GM12801 (cell line): ENCODE measurements around the gene KCNA5.

ENCODE experiments used
- CTCF ChIP-seq: IDR thresholded peaks from one replicate; pipeline ENCODE4 v1.5.1; 2011; ENCODE audit warnings: control low read depth; ENCODE audit not compliant: insufficient read length; ENCODE audit errors: extremely low read depth

Gene KCNA5

GRCh38 chr12:5008661-5009060, 35.0 kb upstream of the KCNA5 start:
- TF ChIP-seq CTCF = no peak

- TF ChIP-seq CTCF = no peak
Measured at GRCh38 chr12:5010151-5010550, 33.5 kb upstream of the KCNA5 start.

- TF ChIP-seq CTCF = no peak
Measured at GRCh38 chr12:5012337-5012736, 31.3 kb upstream of the KCNA5 start.

- TF ChIP-seq CTCF = no peak
Measured at GRCh38 chr12:5013266-5013730, 30.4 kb upstream of the KCNA5 start.

- no peak for TF ChIP-seq CTCF
Measured at GRCh38 chr12:5014269-5014668, 29.4 kb upstream of the KCNA5 start.

GRCh38 chr12:5015711-5016492, 27.8 kb upstream of the KCNA5 start:
- TF ChIP-seq CTCF = no peak

- no peak for TF ChIP-seq CTCF
Measured at GRCh38 chr12:5016526-5016925, 27.2 kb upstream of the KCNA5 start.
